Activated CD4-positive, alpha-beta T cell treated with anti-CD3 and anti-CD28 coated beads, Interleukin-2, amount 50 U/mL, for 24 hours (primary cell): ENCODE results near the gene PDE7B.

ENCODE experiments used
- DNase-seq, 2 donors: peaks; one replicate each; pipeline ENCODE4 v3.0.0-alpha.2; 2020; ENCODE audit warnings: low read depth in 1 of 2, low spot score in 1 of 2

PDE7B gene

GRCh38 chr6:136022224-136022874 is 170.8 kb downstream of the PDE7B start:
- DNase-seq = no peak

GRCh38 chr6:136024711-136025110 is 173.2 kb downstream of the PDE7B start:
- DNase-seq = no peak

GRCh38 chr6:136025736-136026135 is 174.2 kb downstream of the PDE7B start:
- no peak for DNase-seq

GRCh38 chr6:136030131-136030530 is 178.6 kb downstream of the PDE7B start:
- DNase-seq = no peak

- DNase-seq = no peak
Measured at GRCh38 chr6:136031982-136032381, 180.5 kb downstream of the PDE7B start.

- no peak for DNase-seq
Measured at GRCh38 chr6:136033416-136033815, 181.9 kb downstream of the PDE7B start.

GRCh38 chr6:136034422-136034821 is 182.9 kb downstream of the PDE7B start:
- no peak for DNase-seq

GRCh38 chr6:136035378-136036070 is 184.0 kb downstream of the PDE7B start:
- DNase-seq = no peak

GRCh38 chr6:136036071-136036380 is 184.5 kb downstream of the PDE7B start:
- no peak for DNase-seq

- DNase-seq = no peak
Measured at GRCh38 chr6:136036601-136037000, 185.1 kb downstream of the PDE7B start.

- no peak for DNase-seq
Measured at GRCh38 chr6:136037242-136037875, 185.9 kb downstream of the PDE7B start.

GRCh38 chr6:136037876-136038460 is 186.5 kb downstream of the PDE7B start:
- DNase-seq = no peak

- no peak for DNase-seq
Measured at GRCh38 chr6:136038531-136038930, 187.0 kb downstream of the PDE7B start.

- no peak for DNase-seq
Measured at GRCh38 chr6:136039185-136039584, 187.7 kb downstream of the PDE7B start.

- no peak for DNase-seq
Measured at GRCh38 chr6:136050475-136050874, 199.0 kb downstream of the PDE7B start.

GRCh38 chr6:136051140-136051775 is 199.8 kb downstream of the PDE7B start:
- DNase-seq = no peak

GRCh38 chr6:136052031-136052430 is 200.5 kb downstream of the PDE7B start:
- no peak for DNase-seq

GRCh38 chr6:136058852-136059251 is 207.4 kb downstream of the PDE7B start:
- DNase-seq = no peak

GRCh38 chr6:136059308-136059707 is 207.8 kb downstream of the PDE7B start:
- DNase-seq = no peak

GRCh38 chr6:136060052-136060451 is 208.6 kb downstream of the PDE7B start:
- DNase-seq = no peak

GRCh38 chr6:136060759-136061158 is 209.3 kb downstream of the PDE7B start:
- DNase-seq = no peak

GRCh38 chr6:136061701-136062100 is 210.2 kb downstream of the PDE7B start:
- DNase-seq = no peak
